Neural cell (in vitro differentiated cells): ENCODE measurements around the gene NFIA.

ENCODE experiments used
- CTCF ChIP-seq: fragments of 450-650 bp; IDR thresholded peaks from 2 replicates; pipeline ENCODE4 v1.5.1; 2014; ENCODE audit warnings: antibody characterized with exemption, mild to moderate bottlenecking, moderate library complexity; ENCODE audit not compliant: poor library complexity, severe bottlenecking
- POLR2AphosphoS5 ChIP-seq: IDR thresholded peaks from 2 replicates; pipeline ENCODE4 v1.6.1; 2012
- RAD21 ChIP-seq: fragments of 450-650 bp; conservative IDR thresholded peaks from 2 replicates; pipeline ENCODE4 v1.6.1; 2014; ENCODE audit warnings: antibody characterized with exemption, mild to moderate bottlenecking, moderate library complexity
- TAF1 ChIP-seq: IDR thresholded peaks from 2 replicates; pipeline ENCODE4 v1.6.1; 2012; ENCODE audit warnings: low read depth

GRCh38 chr1:61240878-61241277, 158.5 kb downstream of the NFIA start:
- TF ChIP-seq CTCF (no peak), RAD21 (no peak), TAF1 (no peak), POLR2AphosphoS5 (no peak)
